H9 (cell line): ENCODE results near the gene ABCG1. TPM values are rescaled to one million over a fixed set of nuclear protein-coding genes. Genes with fewer than 3 reads are reported as not detected.

Experiments
- DNase-seq: peaks from one replicate; pipeline ENCODE4 v3.0.0-alpha.2; 2017
- H2AFZ ChIP-seq: one replicate; pipeline ENCODE4 v1.6.1; 2013; ENCODE audit warnings: mild to moderate bottlenecking, low read length, control low read depth, moderate library complexity
- H2AK5ac ChIP-seq: 2 replicates; pipeline ENCODE4 v1.6.1; 2013; ENCODE audit warnings: low read length, control low read depth, mixed read lengths; ENCODE audit not compliant: insufficient read length
- H2BK120ac ChIP-seq: one replicate; pipeline ENCODE4 v1.6.1; 2013; ENCODE audit warnings: low read depth, mild to moderate bottlenecking, low read length, control low read depth, inconsistent platforms; ENCODE audit not compliant: poor library complexity, severe bottlenecking
- H2BK12ac ChIP-seq: 2 replicates; pipeline ENCODE4 v1.6.1; 2013; ENCODE audit warnings: low read length, control low read depth, mixed read lengths, low read depth; ENCODE audit not compliant: insufficient read length
- H2BK15ac ChIP-seq: 2 replicates; pipeline ENCODE4 v1.6.1; 2013; ENCODE audit warnings: low read depth, low read length, control low read depth
- H2BK20ac ChIP-seq: one replicate; pipeline ENCODE4 v1.6.1; 2013; ENCODE audit warnings: low read depth, mild to moderate bottlenecking, low read length, control low read depth, inconsistent platforms; ENCODE audit not compliant: poor library complexity, severe bottlenecking
- H2BK5ac ChIP-seq: 2 replicates; pipeline ENCODE4 v1.6.1; 2013; ENCODE audit warnings: low read length, control low read depth, mixed read lengths; ENCODE audit not compliant: insufficient read length
- H3K14ac ChIP-seq: 2 replicates; pipeline ENCODE4 v1.6.1; 2013; ENCODE audit warnings: low read length, control low read depth; ENCODE audit not compliant: insufficient read depth
- H3K18ac ChIP-seq: 2 replicates; pipeline ENCODE4 v1.6.1; 2013; ENCODE audit warnings: low read depth, mild to moderate bottlenecking, mixed read lengths, low read length, control low read depth; ENCODE audit not compliant: insufficient read length
- H3K23ac ChIP-seq: 2 replicates; pipeline ENCODE4 v1.6.1; 2013; ENCODE audit warnings: low read length, control low read depth, mixed read lengths, low read depth; ENCODE audit not compliant: insufficient read length
- H3K23me2 ChIP-seq: 2 replicates; pipeline ENCODE4 v1.6.1; 2013; ENCODE audit warnings: low read depth, mild to moderate bottlenecking, mixed read lengths, low read length, control low read depth; ENCODE audit not compliant: insufficient read length, poor library complexity, severe bottlenecking
- H3K27ac ChIP-seq: 2 replicates; pipeline ENCODE4 v1.5.1; 2013; ENCODE audit warnings: low read length, control low read depth, mixed read lengths, low read depth; ENCODE audit not compliant: insufficient read length
- H3K27me3 ChIP-seq: 2 replicates; pipeline ENCODE4 v1.6.1; 2013; ENCODE audit warnings: low read length, control low read depth, inconsistent platforms; ENCODE audit not compliant: insufficient read depth
- H3K4ac ChIP-seq: 2 replicates; pipeline ENCODE4 v1.6.1; 2013; ENCODE audit warnings: low read depth, mild to moderate bottlenecking, control low read depth, inconsistent platforms, low read length, moderate library complexity
- H3K4me1 ChIP-seq: 2 replicates; pipeline ENCODE4 v1.6.1; 2013; ENCODE audit warnings: low read length, control low read depth, inconsistent platforms; ENCODE audit not compliant: insufficient read depth
- H3K4me2 ChIP-seq: 2 replicates; pipeline ENCODE4 v1.6.1; 2013; ENCODE audit warnings: low read length, control low read depth, mixed read lengths; ENCODE audit not compliant: insufficient read length, insufficient read depth
- H3K56ac ChIP-seq: 2 replicates; pipeline ENCODE4 v1.6.1; 2013; ENCODE audit warnings: low read depth, mild to moderate bottlenecking, mixed read lengths, low read length, control low read depth; ENCODE audit not compliant: insufficient read length
- H3K79me1 ChIP-seq: 2 replicates; pipeline ENCODE4 v1.6.1; 2013; ENCODE audit warnings: low read depth, mild to moderate bottlenecking, moderate library complexity, low read length, control low read depth, inconsistent platforms; ENCODE audit not compliant: insufficient read depth, poor library complexity, severe bottlenecking
- H3K79me2 ChIP-seq: 2 replicates; pipeline ENCODE4 v1.6.1; 2013; ENCODE audit warnings: low read length, control low read depth, inconsistent platforms; ENCODE audit not compliant: insufficient read depth
- H3K9ac ChIP-seq: 2 replicates; pipeline ENCODE4 v1.6.1; 2013; ENCODE audit warnings: low read length, control low read depth, mixed read lengths; ENCODE audit not compliant: insufficient read length; ENCODE audit errors: extremely low read depth
- H3K9me3 ChIP-seq: one replicate; pipeline ENCODE4 v1.6.1; 2013; ENCODE audit warnings: low read depth, low read length, inconsistent platforms; ENCODE audit not compliant: control insufficient read depth
- H3T11ph ChIP-seq: one replicate; pipeline ENCODE4 v1.6.1; 2013; ENCODE audit warnings: mild to moderate bottlenecking, low read length, control low read depth, inconsistent platforms
- H4K20me1 ChIP-seq: one replicate; pipeline ENCODE4 v1.6.1; 2013; ENCODE audit not compliant: control insufficient read depth, insufficient read length, insufficient read depth
- H4K5ac ChIP-seq: 2 replicates; pipeline ENCODE4 v1.6.1; 2013; ENCODE audit warnings: low read depth, mild to moderate bottlenecking, mixed read lengths, low read length, control low read depth; ENCODE audit not compliant: insufficient read length
- H4K8ac ChIP-seq: replicated peaks from 2 replicates; pipeline ENCODE4 v1.6.1; 2013; ENCODE audit warnings: low read length, control low read depth, mixed read lengths, low read depth; ENCODE audit not compliant: insufficient read length
- H4K91ac ChIP-seq: 2 replicates; pipeline ENCODE4 v1.6.1; 2013; ENCODE audit warnings: low read depth, mild to moderate bottlenecking, moderate library complexity, mixed read lengths, low read length, control low read depth; ENCODE audit not compliant: insufficient read length
- H3K27ac Mint-ChIP-seq, 3 experiments: 2 replicates in 2 of 3; 3 replicates in 1 of 3; pipeline ENCODE4 v1.8.0; 2020 to 2021; ENCODE audit warnings: mixed read lengths in 3 of 3, mild to moderate bottlenecking in 1 of 3, moderate library complexity in 1 of 3
- H3K27me3 Mint-ChIP-seq: 2 replicates; pipeline ENCODE4 v1.8.0; 2021; ENCODE audit warnings: low read depth, mild to moderate bottlenecking, moderate library complexity, mixed read lengths
- H3K36me3 Mint-ChIP-seq, 3 experiments: 2 replicates in 2 of 3; 3 replicates in 1 of 3; pipeline ENCODE4 v1.8.0; 2020 to 2021; ENCODE audit warnings: low read depth in 3 of 3, mixed read lengths in 3 of 3; ENCODE audit not compliant: insufficient read depth in 1 of 3
- H3K4me1 Mint-ChIP-seq, 2 experiments: 2 replicates each; pipeline ENCODE4 v1.8.0; 2020; ENCODE audit warnings: mixed read lengths in 2 of 2
- H3K4me3 Mint-ChIP-seq, 2 experiments: 2 replicates in 1 of 2; 3 replicates in 1 of 2; pipeline ENCODE4 v1.8.0; 2020 to 2021; ENCODE audit warnings: mild to moderate bottlenecking in 2 of 2, mixed read lengths in 2 of 2, moderate library complexity in 1 of 2
- H3K9me3 Mint-ChIP-seq, 2 experiments: 2 replicates in 1 of 2; 3 replicates in 1 of 2; pipeline ENCODE4 v1.8.0; 2020; ENCODE audit warnings: mild to moderate bottlenecking in 2 of 2, mixed read lengths in 2 of 2, moderate library complexity in 1 of 2
- whole genome bisulfite sequencing: extraction: QIAGEN DNeasy Blood & Tissue Kit; methylation state at CpG from one replicate; pipeline ENCODE4 v1.1.7; 2013; ENCODE audit warnings: missing lambda C conversion rate, low lambda C conversion rate, mixed read lengths; ENCODE audit not compliant: insufficient read length; ENCODE audit errors: extremely low coverage; 5-methylcytosine and 5-hydroxymethylcytosine counted together
- total RNA-seq: library from RNA; stranded (reverse); gene quantifications from 2 replicates; pipeline ENCODE4 v1.2.1, GENCODE V29; 2021
- TF ChIP-seq, protein P1 (sequence below): fragments of 200-600 bp; sonication (generic); conservative IDR thresholded peaks from 3 replicates; pipeline ENCODE4 v1.8.0; 2021; ENCODE audit warnings: antibody characterized with exemption, mild to moderate bottlenecking

Gene ABCG1
- total RNA-seq, 1 experiment from 2014 or later, result 0.83 TPM

DNA sequence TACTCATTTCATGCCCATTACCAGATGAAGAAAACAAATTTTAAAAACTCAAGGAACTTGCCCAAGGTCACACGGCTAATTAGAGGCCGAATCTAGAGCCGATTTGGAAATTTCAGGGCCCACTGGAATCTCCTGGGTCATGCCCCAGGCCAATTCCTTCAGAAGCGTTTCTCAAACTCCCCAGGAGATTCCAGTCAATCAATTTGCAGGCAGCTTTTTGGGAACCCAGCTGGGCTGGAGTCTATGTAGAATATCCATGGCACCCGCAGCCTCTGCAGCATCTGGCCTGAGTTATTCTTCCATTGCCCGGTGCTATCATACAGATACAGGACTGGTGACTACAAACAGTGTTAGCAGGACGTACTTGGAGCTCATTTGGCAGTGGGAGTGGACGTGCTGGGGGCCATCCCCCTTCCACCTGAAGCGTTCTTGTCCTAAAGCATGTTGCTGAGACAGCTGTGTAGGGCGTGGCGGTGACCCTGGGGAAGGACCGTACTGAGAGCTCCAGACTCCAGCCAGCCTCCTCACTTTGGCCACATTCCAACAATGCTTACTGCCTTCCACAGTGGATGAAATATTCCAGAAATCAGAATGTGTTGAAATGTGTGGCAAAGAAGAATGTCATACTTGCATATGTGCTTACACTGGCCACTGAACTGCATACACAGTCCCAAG, 38.3 kb downstream of the ABCG1 start:
- no peak overlapping the region for H3K9ac ChIP-seq
- H3K79me2 ChIP-seq, result no peaks in the 10 kb centered on the region
- H3K36me3 Mint-ChIP-seq, result no peaks in the 10 kb centered on the region
- no peaks in the 10 kb centered on the region for H4K20me1 ChIP-seq
- DNase-seq, result no peak
- no peaks in the 10 kb centered on the region for H3K9me3 ChIP-seq
- TF ChIP-seq, protein P1, sequence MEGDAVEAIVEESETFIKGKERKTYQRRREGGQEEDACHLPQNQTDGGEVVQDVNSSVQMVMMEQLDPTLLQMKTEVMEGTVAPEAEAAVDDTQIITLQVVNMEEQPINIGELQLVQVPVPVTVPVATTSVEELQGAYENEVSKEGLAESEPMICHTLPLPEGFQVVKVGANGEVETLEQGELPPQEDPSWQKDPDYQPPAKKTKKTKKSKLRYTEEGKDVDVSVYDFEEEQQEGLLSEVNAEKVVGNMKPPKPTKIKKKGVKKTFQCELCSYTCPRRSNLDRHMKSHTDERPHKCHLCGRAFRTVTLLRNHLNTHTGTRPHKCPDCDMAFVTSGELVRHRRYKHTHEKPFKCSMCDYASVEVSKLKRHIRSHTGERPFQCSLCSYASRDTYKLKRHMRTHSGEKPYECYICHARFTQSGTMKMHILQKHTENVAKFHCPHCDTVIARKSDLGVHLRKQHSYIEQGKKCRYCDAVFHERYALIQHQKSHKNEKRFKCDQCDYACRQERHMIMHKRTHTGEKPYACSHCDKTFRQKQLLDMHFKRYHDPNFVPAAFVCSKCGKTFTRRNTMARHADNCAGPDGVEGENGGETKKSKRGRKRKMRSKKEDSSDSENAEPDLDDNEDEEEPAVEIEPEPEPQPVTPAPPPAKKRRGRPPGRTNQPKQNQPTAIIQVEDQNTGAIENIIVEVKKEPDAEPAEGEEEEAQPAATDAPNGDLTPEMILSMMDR, result no peak
- H3K27ac Mint-ChIP-seq, result no peak overlapping the region
- H4K91ac ChIP-seq, result no peak overlapping the region
- H4K8ac ChIP-seq, result no peak overlapping the region
- no peak overlapping the region for H2BK5ac ChIP-seq
- WGBS, result no CpG with 5 or more reads among the region's 12 CpGs
- no peak overlapping the region for H3K4me3 Mint-ChIP-seq
- H3K4me2 ChIP-seq, result no peak overlapping the region
- peaks cover 18% of the 10 kb centered on the region for H3K27me3 Mint-ChIP-seq
- no peak overlapping the region for H2BK12ac ChIP-seq
- H2AFZ ChIP-seq, result no peak overlapping the region
- H3K27me3 ChIP-seq, result no peaks in the 10 kb centered on the region
- H2BK20ac ChIP-seq, result no peak overlapping the region
- peaks cover 20 to 38% of the 10 kb centered on the region in 2 experiments for H3K4me1 Mint-ChIP-seq
- no peaks in the 10 kb centered on the region for H3K9me3 Mint-ChIP-seq
- no peaks in the 10 kb centered on the region for H3K23me2 ChIP-seq
- no peak overlapping the region for H3K56ac ChIP-seq
- H3K14ac ChIP-seq, result no peak overlapping the region
- H3K79me1 ChIP-seq, result no peaks in the 10 kb centered on the region
- no peak overlapping the region for H2AK5ac ChIP-seq
- no peak overlapping the region for H3K27ac ChIP-seq
- no peak overlapping the region for H3K4ac ChIP-seq
- H3K23ac ChIP-seq, result no peak overlapping the region
- H4K5ac ChIP-seq, result no peak overlapping the region
- no peaks in the 10 kb centered on the region for H3K4me1 ChIP-seq
- no peak overlapping the region for H2BK15ac ChIP-seq
- H2BK120ac ChIP-seq, result no peak overlapping the region
- no peak overlapping the region for H3T11ph ChIP-seq
- no peak overlapping the region for H3K18ac ChIP-seq
